SJSA1 (cell line): ENCODE measurements around the gene CRAMP1. TPM values are rescaled to one million over a fixed set of nuclear protein-coding genes. Genes with fewer than 3 reads are reported as not detected.

Experiments used
- DNase-seq, 2 experiments: peaks; one replicate each; pipeline ENCODE4 v3.0.0-alpha.2; 2015 to 2020; ENCODE audit warnings: low spot score in 2 of 2, low read depth in 1 of 2
- H3K27ac ChIP-seq: fragments of 250-450 bp; sonication (Bioruptor Pico); 2 replicates; pipeline ENCODE4 v1.5.1; 2020; ENCODE audit warnings: mild to moderate bottlenecking, moderate library complexity
- H3K27me3 ChIP-seq: fragments of 250-450 bp; sonication (Bioruptor Pico); replicated peaks from 2 replicates; pipeline ENCODE4 v1.5.1; 2020; ENCODE audit warnings: mild to moderate bottlenecking, moderate library complexity
- H3K36me3 ChIP-seq: fragments of 250-450 bp; sonication (Bioruptor Pico); 2 replicates; pipeline ENCODE4 v1.5.1; 2020; ENCODE audit warnings: mild to moderate bottlenecking
- H3K4me1 ChIP-seq: fragments of 250-450 bp; sonication (Bioruptor Pico); replicated peaks from 2 replicates; pipeline ENCODE4 v1.6.1; 2021; ENCODE audit warnings: mild to moderate bottlenecking
- H3K4me3 ChIP-seq: fragments of 250-450 bp; sonication (Bioruptor Pico); 2 replicates; pipeline ENCODE4 v1.5.1; 2020; ENCODE audit warnings: mild to moderate bottlenecking
- H3K9me3 ChIP-seq: fragments of 250-450 bp; sonication (Bioruptor Pico); replicated peaks from 2 replicates; pipeline ENCODE4 v1.5.1; 2020; ENCODE audit warnings: mild to moderate bottlenecking
- total RNA-seq: library from RNA; depleted of rRNA; stranded (reverse); fragments of >200 nt; shearing (Covaris generic); gene quantifications from 2 replicates; pipeline ENCODE4 v1.2.3, GENCODE V29; 2014

CRAMP1 gene
- total RNA-seq, 1 experiment from 2014 or later = 10.3 TPM

DNA sequence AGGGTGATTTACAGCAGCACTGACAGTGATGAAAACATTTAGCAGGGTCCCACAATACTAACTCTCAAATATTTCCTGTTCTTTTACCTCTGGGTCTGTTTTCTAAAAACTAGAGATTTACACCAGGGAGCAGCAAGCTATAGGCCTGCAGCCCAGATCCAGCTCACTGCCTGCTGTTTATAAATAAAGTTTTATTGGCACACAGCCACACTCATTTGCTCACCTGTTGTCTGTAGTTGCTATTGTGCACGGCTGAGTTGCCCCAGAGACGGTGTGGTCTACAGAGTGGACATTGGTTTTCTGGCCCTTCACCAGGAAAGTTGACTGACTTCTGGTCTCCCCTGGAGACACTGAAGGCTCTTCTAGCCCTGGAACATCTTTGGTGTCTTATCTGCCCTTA, 49.7 kb downstream of the CRAMP1 start:
- no peaks in the 10 kb centered on the region for H3K9me3 ChIP-seq
- H3K4me3 ChIP-seq = no peak overlapping the region
- H3K27ac ChIP-seq = no peak overlapping the region
- H3K4me1 ChIP-seq = no peaks in the 10 kb centered on the region
- peaks cover 90% of the 10 kb centered on the region for H3K36me3 ChIP-seq
- no peaks in the 10 kb centered on the region for H3K27me3 ChIP-seq
- no peak for DNase-seq

DNA sequence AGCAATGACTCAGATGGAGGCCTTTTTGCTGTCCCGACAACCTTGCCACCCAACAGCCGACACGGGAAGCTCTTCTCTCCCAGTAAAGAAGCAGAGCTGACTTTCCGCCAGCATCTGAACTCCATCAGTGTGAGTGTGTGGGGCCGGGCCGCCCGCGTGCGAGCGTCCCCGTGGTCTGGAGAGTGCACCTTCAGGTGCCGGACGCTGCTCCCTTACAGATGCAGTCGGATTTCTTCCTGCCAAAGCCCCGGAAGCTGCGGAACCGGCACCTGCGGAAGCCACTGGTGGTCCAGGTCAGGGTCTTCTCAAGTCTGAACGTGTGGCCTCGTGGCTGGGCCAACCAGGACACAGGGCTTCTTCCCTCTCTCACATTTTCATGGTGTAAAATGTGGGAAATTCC, 50.4 kb downstream of the CRAMP1 start:
- H3K36me3 ChIP-seq = peaks cover 91% of the 10 kb centered on the region
- H3K4me1 ChIP-seq = no peaks in the 10 kb centered on the region
- no peak overlapping the region for H3K4me3 ChIP-seq
- no peaks in the 10 kb centered on the region for H3K27me3 ChIP-seq
- no peaks in the 10 kb centered on the region for H3K9me3 ChIP-seq
- H3K27ac ChIP-seq = no peak overlapping the region
- DNase-seq = no peak

DNA sequence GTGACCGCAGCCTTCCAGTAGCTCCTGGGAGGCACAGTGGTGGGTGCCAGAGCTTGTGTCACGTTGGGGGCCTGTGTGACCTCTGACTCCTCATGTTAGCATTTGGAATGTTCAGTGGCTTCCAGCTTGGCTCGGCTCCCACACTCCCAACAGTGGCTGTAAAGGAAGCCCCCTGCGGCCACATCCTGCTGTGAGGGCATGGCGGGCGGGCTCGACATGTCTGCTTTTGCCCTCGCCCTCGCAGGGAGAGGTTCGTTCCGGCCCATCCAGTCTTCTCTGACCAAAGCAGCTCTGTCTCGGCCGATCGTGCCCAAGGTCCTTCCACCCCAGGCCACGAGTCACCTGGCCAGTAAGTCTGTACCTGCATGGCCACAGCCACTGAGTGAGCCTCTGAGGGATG, 53.7 kb downstream of the CRAMP1 start:
- no peak overlapping the region for H3K27ac ChIP-seq
- DNase-seq = no peak
- H3K4me1 ChIP-seq = no peaks in the 10 kb centered on the region
- no peaks in the 10 kb centered on the region for H3K27me3 ChIP-seq
- H3K4me3 ChIP-seq = no peak overlapping the region
- H3K9me3 ChIP-seq = no peaks in the 10 kb centered on the region
- H3K36me3 ChIP-seq = peaks cover 88% of the 10 kb centered on the region

DNA sequence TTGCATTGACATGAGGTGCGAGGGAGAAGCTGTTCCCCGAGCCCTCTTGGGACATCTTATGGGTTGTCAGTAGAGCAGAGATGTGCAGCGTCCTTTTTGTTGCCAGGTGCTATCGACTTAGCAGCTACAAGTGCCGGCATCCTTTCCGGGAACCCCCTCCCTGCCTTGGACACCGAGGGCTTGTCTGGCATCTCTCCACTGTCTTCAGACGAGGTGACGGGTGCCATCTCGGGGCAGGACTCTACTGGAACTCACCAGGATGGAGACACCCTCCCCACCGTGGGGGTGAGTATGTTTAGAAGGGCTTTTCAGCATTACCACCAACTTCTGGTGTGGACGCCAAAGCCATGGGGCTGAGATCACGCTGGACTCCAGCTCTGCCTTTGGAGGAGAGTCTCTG, 54.2 kb downstream of the CRAMP1 start:
- Histone ChIP-seq H3K27ac (no peak overlapping the region), H3K4me1 (no peaks in the 10 kb centered on the region), H3K36me3 (peaks cover 93% of the 10 kb centered on the region), H3K4me3 (no peak overlapping the region), H3K9me3 (no peaks in the 10 kb centered on the region), H3K27me3 (no peaks in the 10 kb centered on the region)
- no peak for DNase-seq

DNA sequence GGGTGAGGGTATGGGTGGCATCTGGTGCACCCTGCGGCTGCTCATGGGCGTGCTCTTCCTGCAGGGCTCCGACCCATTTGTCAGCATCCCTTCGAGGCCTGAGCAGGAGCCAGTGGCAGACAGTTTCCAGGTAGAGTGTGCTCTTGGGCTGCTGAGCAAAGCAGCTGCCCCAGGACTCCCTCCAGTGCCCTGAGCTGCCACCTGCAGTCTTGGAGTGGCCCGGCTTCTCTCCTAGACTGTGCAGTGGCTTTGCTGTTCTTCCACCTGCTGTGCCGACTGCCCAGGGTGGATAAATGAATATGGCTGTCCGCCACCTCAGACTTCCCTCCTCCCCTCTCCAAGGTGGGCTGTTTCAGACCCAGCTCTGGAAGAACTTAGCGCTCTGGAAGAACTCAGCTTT, 55.1 kb downstream of the CRAMP1 start:
- Histone ChIP-seq H3K4me1 (no peaks in the 10 kb centered on the region), H3K9me3 (no peaks in the 10 kb centered on the region), H3K27me3 (no peaks in the 10 kb centered on the region), H3K4me3 (no peak overlapping the region), H3K27ac (no peak overlapping the region), H3K36me3 (peaks cover 94% of the 10 kb centered on the region)
- DNase-seq = no peak

DNA sequence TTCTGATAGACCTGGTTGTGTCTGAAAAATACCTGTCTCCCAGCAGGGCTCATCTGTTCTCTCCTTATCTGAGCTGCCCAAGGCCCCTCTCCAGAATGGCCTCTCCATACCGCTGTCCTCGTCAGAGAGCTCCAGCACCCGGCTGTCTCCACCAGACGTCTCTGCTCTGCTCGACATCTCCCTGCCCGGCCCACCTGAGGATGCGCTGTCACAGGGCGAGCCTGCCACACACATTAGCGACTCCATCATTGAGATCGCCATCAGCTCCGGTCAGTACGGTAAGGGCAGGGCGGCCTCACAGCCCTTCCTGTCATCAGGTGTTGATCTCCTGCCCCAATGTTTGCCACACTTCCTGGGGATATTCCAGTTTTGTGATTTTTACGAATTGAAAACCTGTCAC, 55.8 kb downstream of the CRAMP1 start:
- Histone ChIP-seq H3K9me3 (no peaks in the 10 kb centered on the region), H3K36me3 (peaks cover 93% of the 10 kb centered on the region), H3K27ac (no peak overlapping the region), H3K4me3 (no peak overlapping the region), H3K27me3 (no peaks in the 10 kb centered on the region), H3K4me1 (no peaks in the 10 kb centered on the region)
- no peak for DNase-seq

DNA sequence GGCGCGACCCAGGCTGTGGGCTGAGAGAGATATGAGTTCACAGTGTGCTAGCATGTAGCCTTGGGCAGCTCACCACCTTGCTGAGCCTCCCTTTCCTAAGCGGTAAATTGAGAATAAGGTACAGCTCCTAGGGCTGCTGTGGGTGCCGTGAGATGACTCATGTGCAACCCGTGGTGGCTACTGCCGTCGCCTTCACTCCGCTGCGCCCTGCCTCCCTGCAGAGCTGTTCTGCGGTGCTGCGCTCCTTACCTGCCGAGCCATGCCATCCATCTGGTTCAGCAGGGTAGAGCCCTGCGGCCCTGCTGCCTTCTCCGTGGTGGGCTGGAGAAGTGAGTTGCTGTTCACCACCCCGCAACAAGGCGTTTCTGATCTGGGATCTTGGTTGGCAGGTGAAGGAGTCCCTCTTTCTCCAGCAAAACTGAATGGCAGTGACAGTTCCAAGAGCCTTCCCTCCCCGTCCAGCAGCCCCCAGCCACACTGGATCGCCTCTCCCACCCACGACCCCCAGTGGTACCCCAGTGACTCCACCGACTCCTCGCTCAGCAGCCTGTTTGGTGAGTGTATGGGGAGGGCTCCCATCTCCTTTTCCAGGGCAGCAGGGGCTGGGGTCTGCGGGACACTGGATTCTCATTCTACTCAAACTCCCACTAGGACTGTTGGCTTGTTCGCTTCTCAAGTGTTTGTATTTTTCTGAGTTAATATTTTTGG, 56.6 kb downstream of the CRAMP1 start:
- no peaks in the 10 kb centered on the region for H3K27me3 ChIP-seq
- H3K4me3 ChIP-seq = no peak overlapping the region
- H3K27ac ChIP-seq = no peak overlapping the region
- H3K9me3 ChIP-seq = no peaks in the 10 kb centered on the region
- peaks cover 88% of the 10 kb centered on the region for H3K36me3 ChIP-seq
- H3K4me1 ChIP-seq = peaks cover 5% of the 10 kb centered on the region
- DNase-seq = no peak

DNA sequence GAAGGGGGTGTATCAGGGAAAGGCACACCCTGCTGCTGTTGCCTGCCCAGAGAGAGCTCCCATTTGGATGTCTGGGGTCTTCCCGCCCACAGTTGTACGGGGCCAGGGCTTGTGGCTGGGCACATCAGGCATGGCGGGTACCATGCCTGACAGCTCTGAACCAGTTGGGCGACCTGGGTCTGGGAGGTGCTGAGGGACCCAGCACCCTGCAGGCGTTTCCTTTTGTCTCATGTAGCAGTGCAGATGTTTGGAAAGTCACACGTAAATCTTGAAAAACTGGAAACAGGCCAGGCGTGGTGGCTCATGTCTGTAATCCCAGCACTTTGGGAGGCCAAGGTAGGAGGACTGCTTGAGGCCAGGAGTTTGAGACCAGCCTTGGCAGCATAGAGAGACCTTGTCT, 57.5 kb downstream of the CRAMP1 start:
- H3K27me3 ChIP-seq = no peaks in the 10 kb centered on the region
- H3K36me3 ChIP-seq = peaks cover 88% of the 10 kb centered on the region

DNA sequence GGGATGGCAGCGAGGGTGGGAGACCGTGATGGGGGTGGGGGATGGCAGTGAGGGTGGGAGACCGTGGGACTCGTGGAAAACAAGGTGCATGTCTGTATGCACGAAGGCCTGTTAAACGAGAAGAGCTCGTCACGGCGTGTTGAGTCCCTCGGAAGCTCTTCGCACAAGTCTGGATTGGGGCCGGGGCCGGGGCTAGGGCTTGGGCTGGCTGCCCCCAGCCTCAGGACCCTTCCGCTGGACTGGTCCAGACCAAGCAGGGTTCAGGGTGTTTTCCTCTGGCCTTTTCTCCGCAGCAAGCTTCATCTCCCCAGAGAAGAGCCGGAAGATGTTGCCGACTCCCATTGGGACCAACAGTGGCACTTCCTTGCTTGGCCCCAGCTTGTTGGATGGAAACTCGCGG, 58.2 kb downstream of the CRAMP1 start:
- no peak overlapping the region for H3K27ac ChIP-seq
- no peaks in the 10 kb centered on the region for H3K27me3 ChIP-seq
- DNase-seq = no peak
- H3K4me3 ChIP-seq = no peak overlapping the region
- peaks cover 21% of the 10 kb centered on the region for H3K4me1 ChIP-seq
- H3K36me3 ChIP-seq = peaks cover 82% of the 10 kb centered on the region
- no peaks in the 10 kb centered on the region for H3K9me3 ChIP-seq

More for the DNA sequence above, 57.5 kb downstream of the CRAMP1 start:
- Histone ChIP-seq H3K4me1 (peaks cover 14% of the 10 kb centered on the region), H3K4me3 (no peak overlapping the region), H3K9me3 (no peaks in the 10 kb centered on the region), H3K27ac (no peak overlapping the region)
- DNase-seq = no peak

DNA sequence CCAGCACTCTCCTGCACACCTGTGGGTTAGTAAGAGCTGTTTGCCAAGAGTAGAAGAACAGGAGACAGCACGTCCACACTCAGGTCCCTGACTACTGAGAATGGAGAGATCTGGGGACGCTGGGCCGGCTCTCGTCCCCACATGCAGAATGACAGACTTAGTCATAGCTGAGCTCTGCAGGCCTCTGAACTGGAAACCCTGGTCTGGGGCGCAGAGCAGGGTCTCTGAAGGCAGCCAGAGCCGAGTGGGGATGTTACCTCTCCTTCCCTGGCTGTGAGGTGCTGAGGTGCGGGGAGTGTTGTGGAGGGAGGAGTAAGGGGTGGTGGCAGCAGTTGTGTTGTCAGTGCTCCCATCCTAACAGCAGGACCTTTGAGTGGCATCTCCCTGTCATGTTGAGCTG, 58.7 kb downstream of the CRAMP1 start:
- peaks cover 26% of the 10 kb centered on the region for H3K4me1 ChIP-seq
- H3K27ac ChIP-seq = no peak overlapping the region
- no peaks in the 10 kb centered on the region for H3K9me3 ChIP-seq
- H3K27me3 ChIP-seq = no peaks in the 10 kb centered on the region
- peaks cover 82% of the 10 kb centered on the region for H3K36me3 ChIP-seq
- no peak for DNase-seq
- H3K4me3 ChIP-seq = no peak overlapping the region

DNA sequence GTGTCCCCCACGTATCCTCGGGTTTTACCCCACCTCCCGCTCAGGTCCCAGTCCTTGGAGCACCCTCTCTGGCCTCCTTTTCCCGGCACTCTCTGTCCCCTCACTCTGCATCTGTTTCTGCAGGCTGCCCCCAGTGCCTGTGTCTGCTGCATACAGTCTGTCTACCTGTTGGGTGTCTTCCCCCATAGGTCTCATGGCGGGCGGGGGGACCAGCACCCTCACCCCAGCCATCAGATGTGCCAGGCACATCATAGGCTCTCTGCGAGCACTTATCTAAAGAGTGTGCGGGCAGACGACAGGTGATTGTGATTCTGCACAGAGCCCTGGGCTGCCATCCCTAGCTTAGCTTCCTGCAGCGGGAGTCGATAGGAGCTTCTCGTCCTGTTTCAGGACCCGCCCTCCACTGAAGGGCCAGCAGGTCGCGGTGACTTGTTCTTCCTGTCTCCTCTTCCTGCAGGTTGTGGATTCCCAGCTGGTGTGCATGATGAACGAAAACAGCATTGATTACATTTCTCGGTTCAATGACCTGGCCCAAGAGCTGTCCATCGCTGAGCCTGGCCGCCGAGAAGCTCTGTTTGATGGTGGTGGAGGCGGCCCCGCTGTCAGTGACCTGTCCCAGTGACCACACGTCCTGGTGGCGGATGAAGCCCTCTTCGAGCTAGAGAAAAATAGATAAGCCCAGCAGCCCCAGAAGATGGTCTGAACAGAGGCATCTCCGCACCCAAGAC, 61.4 kb downstream of the CRAMP1 start:
- H3K4me1 ChIP-seq = peaks cover 48% of the 10 kb centered on the region
- DNase-seq = no peak
- H3K27me3 ChIP-seq = no peaks in the 10 kb centered on the region
- peaks cover 72% of the 10 kb centered on the region for H3K36me3 ChIP-seq
- no peak overlapping the region for H3K4me3 ChIP-seq
- H3K27ac ChIP-seq = peak overlapping the region; percentile 86; the same call in 1 of the 2 replicates
- no peaks in the 10 kb centered on the region for H3K9me3 ChIP-seq

DNA sequence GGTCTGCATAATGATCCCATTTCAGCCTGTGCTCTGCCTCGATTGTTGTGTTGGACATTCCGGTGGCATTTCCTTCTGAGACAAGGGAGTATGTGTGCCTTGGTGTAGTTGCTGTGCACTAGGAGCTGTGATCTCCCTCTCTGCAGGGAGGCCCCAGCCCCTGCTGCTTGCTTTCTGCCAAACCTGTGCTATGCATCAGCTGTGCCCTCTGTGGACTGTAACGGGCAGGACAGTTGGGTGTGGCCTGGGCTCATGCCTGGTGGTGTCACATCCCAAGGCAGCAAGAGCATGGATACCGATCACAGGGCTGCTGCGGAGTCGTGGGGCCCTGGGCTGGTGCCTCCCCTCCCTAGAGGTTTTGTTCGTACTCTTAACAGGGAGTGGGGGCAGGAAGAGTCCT, 62.1 kb downstream of the CRAMP1 start:
- Histone ChIP-seq H3K4me3 (no peak overlapping the region), H3K9me3 (no peaks in the 10 kb centered on the region), H3K27me3 (no peaks in the 10 kb centered on the region), H3K36me3 (peaks cover 72% of the 10 kb centered on the region), H3K27ac (peak overlapping the region; percentile 86), H3K4me1 (peaks cover 55% of the 10 kb centered on the region)
- peak in 1 of 2 experiments; percentile 86 for DNase-seq

DNA sequence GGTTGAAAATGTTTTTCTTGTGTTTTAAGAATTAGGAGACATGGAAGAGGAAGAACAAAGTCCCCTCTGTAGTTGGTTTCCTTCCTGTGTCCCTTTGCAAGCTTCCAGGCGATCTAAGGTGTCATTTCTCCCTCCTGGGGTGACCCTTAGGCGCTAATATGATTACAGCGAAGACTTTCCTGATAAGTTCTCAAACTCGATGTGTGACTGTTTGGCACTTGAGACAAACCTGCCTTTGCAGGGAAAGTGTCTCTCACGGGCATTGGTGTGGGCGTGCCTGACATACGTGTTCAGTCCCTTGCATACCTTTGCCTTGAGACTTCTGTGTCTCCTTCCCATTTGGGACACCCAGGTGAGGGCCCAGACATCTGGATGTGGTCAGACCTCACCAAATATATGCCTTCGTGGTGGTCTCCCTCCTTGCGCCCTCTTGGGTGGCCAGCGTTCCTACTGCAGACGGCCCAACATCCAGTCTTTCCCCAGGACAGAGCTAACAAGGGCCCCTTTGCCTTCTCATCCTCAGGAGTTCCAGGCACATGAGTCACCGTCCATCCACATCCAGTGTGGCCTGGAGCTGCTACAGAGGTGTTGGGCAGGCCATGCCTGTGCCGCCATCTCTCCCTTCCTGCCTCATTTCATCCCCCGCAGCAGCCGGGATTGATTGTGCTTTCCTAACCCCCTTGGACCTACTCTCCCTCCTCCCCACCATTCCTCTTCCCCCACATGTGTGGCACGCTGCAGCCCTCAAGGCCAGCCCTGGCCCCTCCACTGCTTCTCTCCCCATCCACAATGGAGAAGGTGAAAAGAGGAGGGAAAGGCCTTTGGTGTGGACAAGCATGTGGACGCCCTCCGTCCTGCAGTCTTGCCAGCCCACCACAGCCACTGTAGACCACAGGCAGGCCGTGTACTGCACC, 62.8 kb downstream of the CRAMP1 start:
- Histone ChIP-seq H3K4me3 (no peak overlapping the region; the same call in 1 of the 2 replicates), H3K4me1 (peaks cover 60% of the 10 kb centered on the region), H3K27me3 (no peaks in the 10 kb centered on the region), H3K36me3 (peaks cover 73% of the 10 kb centered on the region), H3K27ac (peak overlapping the region; percentile 86), H3K9me3 (no peaks in the 10 kb centered on the region)
- peak; percentile 99 for DNase-seq

DNA sequence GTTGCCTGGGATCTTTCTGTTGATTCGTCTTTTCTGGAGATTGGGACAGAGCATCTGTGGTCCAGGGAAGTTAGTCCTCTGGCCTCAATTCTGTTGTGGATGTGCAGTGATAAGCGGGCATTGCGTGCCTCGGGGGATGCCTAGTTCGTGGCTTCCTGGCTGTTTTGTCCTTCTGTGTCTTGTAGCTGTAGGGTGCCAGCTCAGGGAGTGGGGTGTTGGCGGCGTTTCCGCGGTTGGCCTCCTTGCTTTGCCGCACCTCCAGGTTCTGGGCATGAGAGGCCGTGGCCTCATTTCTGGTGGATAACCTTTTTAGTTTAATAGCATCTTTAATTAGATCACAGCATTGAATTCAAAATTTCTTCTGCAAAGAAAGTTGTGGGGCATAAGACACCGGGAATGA, 64.5 kb downstream of the CRAMP1 start:
- no peak for DNase-seq

More for the DNA sequence above, 64.5 kb downstream of the CRAMP1 start:
- no peaks in the 10 kb centered on the region for H3K27me3 ChIP-seq
- peak overlapping the region; percentile 78 for H3K27ac ChIP-seq
- H3K9me3 ChIP-seq = no peaks in the 10 kb centered on the region
- H3K4me3 ChIP-seq = no peak overlapping the region
- peaks cover 77% of the 10 kb centered on the region for H3K4me1 ChIP-seq
- H3K36me3 ChIP-seq = peaks cover 76% of the 10 kb centered on the region
